B cell (primary cell): Measurements from ENCODE around the gene MAGIX. TPM values are rescaled to one million over a fixed set of nuclear protein-coding genes. Genes with fewer than 3 reads are reported as not detected.

Source experiments
- ATAC-seq: fragments of 200-7000 bp; cut with Tn5 transposase; one replicate; pipeline ENCODE4 v1.10.0; 2021; ENCODE audit warnings: low read depth, mild to moderate bottlenecking, moderate number of reproducible peaks, moderate library complexity
- CTCF ChIA-PET: fragments of 350-600 bp; sonication (Branson Sonifier 250); formaldehyde crosslinking; loops from one replicate; lab custom pipeline; 2021; ENCODE audit warnings: antibody characterized with exemption, inconsistent platforms; lab: Charles Lee
- POLR2A ChIA-PET: fragments of 350-600 bp; sonication (Branson Sonifier 250); formaldehyde crosslinking; loops from one replicate; lab custom pipeline; 2021; ENCODE audit warnings: antibody characterized with exemption; lab: Charles Lee
- DNase-seq: peaks from one replicate; pipeline ENCODE4 v3.0.0; 2013
- H2AFZ ChIP-seq: 2 replicates; pipeline ENCODE4 v1.6.1; 2012; ENCODE audit warnings: mild to moderate bottlenecking, low read depth, low read length; ENCODE audit not compliant: insufficient read depth, poor library complexity, severe bottlenecking
- H3K27ac ChIP-seq, 2 donors: 1 replicate in 1 of 2; 2 replicates in 1 of 2; pipeline ENCODE4 v1.5.1; 2012 to 2013; ENCODE audit warnings: low read length in 2 of 2, mild to moderate bottlenecking in 2 of 2, moderate library complexity in 1 of 2
- H3K27me3 ChIP-seq, 4 experiments: fragments of 200-600 bp in 1 of 4; sonication (generic) in 1 of 4; replicated peaks in 1 of 4; 1 replicate in 2 of 4; 2 replicates in 2 of 4; pipeline versions ENCODE4 v1.6.1 to v1.7.0; 2013 to 2016; ENCODE audit warnings: low read length in 3 of 4, mild to moderate bottlenecking in 2 of 4, mixed read lengths in 1 of 4, moderate library complexity in 1 of 4; ENCODE audit not compliant: insufficient read depth in 4 of 4, control insufficient read depth in 3 of 4; ENCODE audit errors: control extremely low read depth in 1 of 4
- H3K36me3 ChIP-seq, 2 experiments: replicated peaks in 1 of 2; 1 replicate in 1 of 2; 2 replicates in 1 of 2; pipeline versions ENCODE4 v1.6.1 to v1.7.1; 2013; ENCODE audit warnings: low read length in 1 of 2; ENCODE audit not compliant: insufficient read depth in 2 of 2, control insufficient read depth in 1 of 2; ENCODE audit errors: control extremely low read depth in 1 of 2, extremely low read depth in 1 of 2
- H3K4me1 ChIP-seq, 2 donors: fragments of 200-600 bp in 1 of 2; sonication (generic) in 1 of 2; 1 replicate in 1 of 2; 2 replicates in 1 of 2; pipeline versions ENCODE4 v1.5.1 to v1.6.1; 2013 to 2017; ENCODE audit warnings: low read length in 2 of 2; ENCODE audit not compliant: control insufficient read depth in 2 of 2, insufficient read depth in 2 of 2
- H3K4me2 ChIP-seq: replicated peaks from 2 replicates; pipeline ENCODE3; 2012; ENCODE audit warnings: mild to moderate bottlenecking, low read depth, low read length; ENCODE audit not compliant: poor library complexity, severe bottlenecking
- H3K4me3 ChIP-seq, 5 experiments: fragments of 200-600 bp in 1 of 5; sonication (generic) in 1 of 5; 1 replicate in 3 of 5; 2 replicates in 2 of 5; pipeline versions ENCODE4 v1.5.1 to v1.7.0; 2011 to 2016; ENCODE audit warnings: low read length in 4 of 5, mild to moderate bottlenecking in 4 of 5, low read depth in 2 of 5, control low read depth in 1 of 5, moderate library complexity in 1 of 5; ENCODE audit not compliant: insufficient read depth in 1 of 5; ENCODE audit errors: control extremely low read depth in 1 of 5, extremely low read depth in 1 of 5
- H3K79me2 ChIP-seq: fragments of 200-600 bp; sonication (generic); one replicate; pipeline ENCODE4 v1.6.0; 2016; ENCODE audit warnings: low read length; ENCODE audit not compliant: control insufficient read depth, insufficient read depth
- H3K9ac ChIP-seq: fragments of 200-600 bp; sonication (generic); 2 replicates; pipeline ENCODE4 v1.6.1; 2017; ENCODE audit warnings: mild to moderate bottlenecking, low read length, moderate library complexity
- H3K9me3 ChIP-seq, 3 donors: one replicate each; pipeline versions ENCODE4 v1.6.1 to v1.7.1; 2013; ENCODE audit warnings: low read length in 2 of 3; ENCODE audit not compliant: control insufficient read depth in 2 of 3, insufficient read depth in 1 of 3; ENCODE audit errors: control extremely low read depth in 1 of 3
- H4K20me1 ChIP-seq: 2 replicates; pipeline ENCODE4 v1.6.0; 2012; ENCODE audit warnings: mild to moderate bottlenecking, low read length; ENCODE audit not compliant: insufficient read depth, control insufficient read depth, poor library complexity, severe bottlenecking
- H3K27ac Mint-ChIP-seq: one replicate; pipeline ENCODE4 v1.8.0; 2021; ENCODE audit warnings: mixed read lengths
- H3K27me3 Mint-ChIP-seq: one replicate; pipeline ENCODE4 v1.8.0; 2021; ENCODE audit warnings: mixed read lengths
- H3K4me1 Mint-ChIP-seq: one replicate; pipeline ENCODE4 v1.8.0; 2021; ENCODE audit warnings: mixed read lengths
- H3K4me3 Mint-ChIP-seq: one replicate; pipeline ENCODE4 v1.8.0; 2021; ENCODE audit warnings: mixed read lengths
- H3K9me3 Mint-ChIP-seq: one replicate; pipeline ENCODE4 v1.8.0; 2022; ENCODE audit warnings: mixed read lengths; ENCODE audit not compliant: insufficient read depth
- CTCF ChIP-seq: fragments of 200-600 bp; IDR thresholded peaks from one replicate; pipeline ENCODE4 v1.8.0; 2022; ENCODE audit warnings: antibody characterized with exemption, mild to moderate bottlenecking
- EZH2 ChIP-seq: IDR thresholded peaks from 2 replicates; pipeline ENCODE4 v1.6.1; 2012; ENCODE audit warnings: borderline replicate concordance, low read depth, mild to moderate bottlenecking, moderate library complexity, low read length; ENCODE audit not compliant: insufficient read depth, poor library complexity, severe bottlenecking
- WGBS: methylation state at CpG from one replicate; pipeline ENCODE4 v1.1.5; 2013; ENCODE audit warnings: missing lambda C conversion rate; ENCODE audit not compliant: insufficient coverage; 5-methylcytosine and 5-hydroxymethylcytosine counted together
- intact Hi-C: fragments of 100-400 bp; cut with micrococcal nuclease; formaldehyde crosslinking; loops from one replicate; pipeline ENCODE4 v1.10.0; 2022
- polyA plus RNA-seq: library from polyadenylated mRNA; depleted of rRNA; stranded (reverse); fragments of >200 nt; gene quantifications from 2 replicates; pipeline ENCODE4 v1.2.3, GENCODE V29; 2012
- total RNA-seq, 2 donors: library from RNA; stranded (reverse); fragments of 120-200 nt in 1 of 2; gene quantifications; 1 replicate in 1 of 2; 2 replicates in 1 of 2; pipeline versions ENCODE4 v1.2.3 to v1.2.4, GENCODE V29; 2013 to 2022

The MAGIX gene
- total and polyA plus RNA-seq, 2 donors (not counting 1 experiment from before 2014, with no cell fraction given) = 1.2 to 2.4 TPM

DNA sequence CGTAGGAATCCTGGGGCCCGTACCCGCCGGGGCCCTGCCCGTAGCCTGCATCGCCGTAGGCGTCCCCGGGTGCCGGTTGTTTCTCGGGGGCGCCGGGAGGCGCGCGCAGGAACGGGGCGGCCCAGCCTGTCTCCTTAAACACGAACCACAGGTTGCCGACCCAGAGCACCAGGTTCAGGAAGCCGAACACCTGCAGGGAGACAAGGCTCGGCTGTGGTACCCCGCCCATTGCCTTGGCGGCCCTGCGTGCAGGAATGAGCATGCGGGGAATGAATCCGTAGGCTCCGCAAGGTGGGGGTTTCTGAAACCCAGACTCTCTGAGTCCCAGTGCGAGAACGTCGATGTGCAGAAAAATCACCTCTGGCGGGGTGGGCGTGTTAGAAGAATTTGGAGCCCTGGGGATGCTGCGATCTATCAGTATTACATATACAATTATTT, 29.0 kb downstream of the MAGIX start:
- Histone ChIP-seq H3K4me1 (peaks cover 0 to 18% of the 10 kb centered on the region in 2 donors), H3K9ac (peak overlapping the region; percentile 67), H3K4me3 (peak overlapping the region in 4 of 5 experiments; percentile 62 to 78 (median 70)), H4K20me1 (no peaks in the 10 kb centered on the region), H3K27me3 (no peaks in the 10 kb centered on the region), H3K4me2 (peak overlapping the region; percentile 73), H2AFZ (peak overlapping the region; percentile 72), H3K9me3 (peaks cover 0 to 3% (median 0%) of the 10 kb centered on the region in 3 donors), H3K27ac (peak overlapping the region; percentile 55 to 59), H3K36me3 (no peaks in the 10 kb centered on the region), H3K79me2 (no peaks in the 10 kb centered on the region)
- intact Hi-C loops = loop anchor here (1.0 to 2.0 kb wide), 7 partner anchors 9 to 717 kb away; partner anchors contain the start of genes GPKOW, PPP1R3F and SYP
- ChIA-PET CTCF (interaction anchor here (0.9 to 2.2 kb wide), 6 partner anchors 25 to 233 kb away, joined by 3 to 10 read pairs (median 4); no protein-coding TSS in a partner anchor), POLR2A (interaction anchor here (0.9 to 3.0 kb wide), 6 partner anchors 9 to 78 kb away, joined by 3 to 13 read pairs (median 6); partner anchors contain the start of genes PLP2 and PPP1R3F)
- no peak for DNase-seq
- H3K27me3 Mint-ChIP-seq = no peaks in the 10 kb centered on the region
- TF ChIP-seq CTCF (no peak), EZH2 (no peak)
- no peaks in the 10 kb centered on the region for H3K9me3 Mint-ChIP-seq
- H3K4me1 Mint-ChIP-seq = peaks cover 25% of the 10 kb centered on the region
- H3K4me3 Mint-ChIP-seq = peak overlapping the region; percentile 95
- no peak for ATAC-seq
- under 1% methylated on average over 27 of the region's 34 CpGs for WGBS
- peak overlapping the region; percentile 96 for H3K27ac Mint-ChIP-seq

GRCh38 chrX:49192722-49193328, 30.3 kb downstream of the MAGIX start:
- H3K4me1 ChIP-seq = peaks cover 0 to 18% of the 10 kb centered on the region in 2 donors
- H3K79me2 ChIP-seq = no peaks in the 10 kb centered on the region
- H3K4me1 Mint-ChIP-seq = peaks cover 25% of the 10 kb centered on the region
- no peak overlapping the region for H3K9ac ChIP-seq
- H3K36me3 ChIP-seq = no peaks in the 10 kb centered on the region
- intact Hi-C loops = no loop called here
- no peak overlapping the region for H3K27ac ChIP-seq
- ATAC-seq (no peak), DNase-seq (peak; percentile 38)
- H3K9me3 Mint-ChIP-seq = no peaks in the 10 kb centered on the region
- no peak overlapping the region for H3K4me2 ChIP-seq
- no peak overlapping the region for H3K4me3 ChIP-seq
- POLR2A ChIA-PET = no interaction called here
- no peaks in the 10 kb centered on the region for H4K20me1 ChIP-seq
- peak; percentile 61 for TF ChIP-seq CTCF
- TF ChIP-seq EZH2 = no peak
- no peak overlapping the region for H2AFZ ChIP-seq
- no peak overlapping the region for H3K27ac Mint-ChIP-seq
- CTCF ChIA-PET = interaction anchor here (0.6 to 2.2 kb wide), 16 partner anchors 13 to 684 kb away, joined by 3 to 9 read pairs (median 4); partner anchors contain the start of gene PLP2
- H3K27me3 Mint-ChIP-seq = no peaks in the 10 kb centered on the region
- 83% methylated on average over 4 of the region's 10 CpGs for WGBS
- peak overlapping the region; percentile 63 for H3K4me3 Mint-ChIP-seq
- H3K9me3 ChIP-seq = peaks cover 0 to 3% (median 0%) of the 10 kb centered on the region in 3 donors
- no peaks in the 10 kb centered on the region for H3K27me3 ChIP-seq
